ENCODE results near the gene OR2W1. TPM values are rescaled to one million over a fixed set of nuclear protein-coding genes. Genes with fewer than 3 reads are reported as not detected.
A peak's percentile ranks its signal among the peaks of the same experiment; 100 is the strongest.

OR2W1 gene
- total RNA-seq, 2 experiments from 2014 or later: not detected

DNA sequence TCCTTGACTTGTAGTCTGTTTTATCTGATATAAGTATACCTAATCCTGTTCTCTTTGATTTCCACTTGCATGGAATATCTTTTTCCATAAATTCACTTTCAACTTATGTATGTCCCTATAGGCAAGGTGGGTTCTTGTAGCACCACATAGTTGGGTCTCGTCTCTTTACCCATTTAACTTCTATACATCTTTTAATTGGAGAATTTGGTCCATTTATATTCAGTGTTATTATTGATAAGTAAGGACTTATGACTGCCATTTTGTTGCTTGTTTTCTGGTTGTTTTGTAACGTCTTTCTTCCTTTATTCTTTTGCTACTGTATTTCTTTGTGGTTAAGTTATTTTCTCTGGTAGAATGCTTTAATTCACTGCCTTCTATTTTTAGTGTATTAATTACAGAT lies 25.3 kb downstream of the OR2W1 start:
- ChIA-PET POLR2A (no interaction called here), CTCF (interaction anchor here (1.2 to 5.0 kb wide), 3 partner anchors 9 to 182 kb away, joined by 3 to 38 read pairs (median 5); no protein-coding TSS in a partner anchor)
- no peak for DNase-seq
- H3K4me3 Mint-ChIP-seq: no peak overlapping the region
- peaks cover 6% of the 10 kb centered on the region for H3K9me3 Mint-ChIP-seq
- peaks cover 18% of the 10 kb centered on the region for H3K27me3 Mint-ChIP-seq
- intact Hi-C loops (cut with micrococcal nuclease): loop anchor here (10.0 kb wide), 1 partner anchor 565 kb away; the partner anchor contains the start of gene OR2H2
- H3K27ac Mint-ChIP-seq: no peak overlapping the region
- peaks cover 9% of the 10 kb centered on the region for H3K4me1 Mint-ChIP-seq (ENCODE audit: low read depth)
- H3K36me3 Mint-ChIP-seq: no peaks in the 10 kb centered on the region

DNA sequence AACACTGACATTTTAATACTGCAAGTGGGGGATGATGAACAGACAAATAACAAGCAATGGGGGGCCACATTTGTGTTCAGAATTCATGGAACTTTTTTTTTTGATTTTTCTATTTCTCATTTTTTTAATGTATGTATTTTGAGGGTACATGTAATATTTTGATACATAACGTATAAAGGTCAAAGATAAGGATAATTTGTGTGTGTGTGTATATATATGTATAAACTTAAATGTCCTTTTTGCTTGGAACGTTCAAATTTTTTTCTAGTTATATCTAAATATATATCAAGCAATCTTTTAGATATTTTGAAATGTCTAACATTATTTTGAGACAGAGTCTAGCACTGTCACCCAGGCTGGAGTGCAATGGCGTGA lies 27.6 kb downstream of the OR2W1 start:
- CTCF ChIA-PET: interaction anchor here (5.0 kb wide), 1 partner anchor 180 kb away, joined by 38 read pairs; no protein-coding TSS in a partner anchor
- POLR2A ChIA-PET: interaction anchor here (2.3 kb wide), 1 partner anchor 180 kb away, joined by 10 read pairs; no protein-coding TSS in a partner anchor
- H3K27me3 Mint-ChIP-seq: peaks cover 11% of the 10 kb centered on the region
- peaks cover 9% of the 10 kb centered on the region for H3K4me1 Mint-ChIP-seq (ENCODE audit: low read depth)
- H3K36me3 Mint-ChIP-seq: no peaks in the 10 kb centered on the region
- no peak for DNase-seq
- peak overlapping the region; percentile 75 for H3K27ac Mint-ChIP-seq
- intact Hi-C loops (cut with micrococcal nuclease): loop anchor here (1.0 to 10.0 kb wide), 2 partner anchors 154 to 567 kb away; partner anchors contain the start of gene OR2H2
- H3K4me3 Mint-ChIP-seq: peak overlapping the region; percentile 78
- peaks cover 6% of the 10 kb centered on the region for H3K9me3 Mint-ChIP-seq

DNA sequence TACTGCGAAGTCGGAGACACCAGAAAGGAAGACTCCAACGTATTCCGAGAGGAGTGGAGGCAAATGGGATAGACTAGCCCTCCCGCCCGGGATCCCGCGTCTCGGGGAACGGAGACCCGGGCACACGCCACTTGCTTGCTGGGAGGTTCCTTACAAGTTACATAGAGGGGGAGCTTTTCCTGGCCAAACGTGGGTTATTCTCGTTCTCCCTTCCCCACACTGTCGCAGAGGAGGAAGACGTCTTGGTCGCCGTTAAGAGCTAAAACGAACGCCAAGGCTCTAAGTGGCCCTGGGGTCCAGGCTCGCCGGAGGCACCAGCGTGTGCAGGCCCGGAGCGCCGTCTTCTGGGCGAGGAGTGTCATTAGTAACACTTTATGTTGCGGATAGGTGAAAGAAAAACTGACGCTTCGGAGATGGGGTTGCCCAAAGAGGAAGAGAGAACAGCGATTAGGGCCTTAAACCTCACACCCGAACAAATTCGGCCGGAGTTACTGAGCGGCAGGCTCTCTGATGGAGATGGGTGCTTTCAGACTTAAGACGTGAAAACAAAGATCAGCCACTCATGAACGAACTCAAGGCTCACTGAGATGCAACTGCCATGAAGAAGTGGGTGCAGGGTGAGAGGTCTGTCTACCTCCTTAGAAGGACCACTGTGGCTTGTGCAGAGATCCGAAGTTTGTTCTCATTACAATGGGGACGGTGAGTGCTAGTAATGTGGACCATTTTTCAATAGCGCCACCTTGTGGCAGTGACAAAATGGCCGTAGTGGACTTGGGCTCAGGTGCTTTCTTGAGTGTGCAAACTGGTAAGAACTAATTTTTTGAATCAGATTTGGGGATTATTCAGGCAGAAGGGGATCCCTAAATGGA lies 28.2 kb downstream of the OR2W1 start:
- peak; percentile 88 for DNase-seq
- Mint-ChIP-seq H3K36me3 (no peaks in the 10 kb centered on the region), H3K4me1 (ENCODE audit: low read depth) (peaks cover 9% of the 10 kb centered on the region), H3K27ac (peak overlapping the region; percentile 75), H3K4me3 (peak overlapping the region; percentile 78), H3K27me3 (peaks cover 6% of the 10 kb centered on the region), H3K9me3 (peaks cover 6% of the 10 kb centered on the region)
- ChIA-PET POLR2A (interaction anchor here (0.5 to 2.3 kb wide), 4 partner anchors 38 to 179 kb away, joined by 3 to 10 read pairs (median 4); no protein-coding TSS in a partner anchor), CTCF (interaction anchor here (0.8 to 5.2 kb wide), 31 partner anchors 12 to 1890 kb away, joined by 3 to 106 read pairs (median 4); partner anchors contain the start of genes TRIM27 and ZNF311)
- intact Hi-C loops (cut with micrococcal nuclease): loop anchor here (1.0 to 10.0 kb wide), 6 partner anchors 35 to 568 kb away; partner anchors contain the start of gene OR2H2

DNA sequence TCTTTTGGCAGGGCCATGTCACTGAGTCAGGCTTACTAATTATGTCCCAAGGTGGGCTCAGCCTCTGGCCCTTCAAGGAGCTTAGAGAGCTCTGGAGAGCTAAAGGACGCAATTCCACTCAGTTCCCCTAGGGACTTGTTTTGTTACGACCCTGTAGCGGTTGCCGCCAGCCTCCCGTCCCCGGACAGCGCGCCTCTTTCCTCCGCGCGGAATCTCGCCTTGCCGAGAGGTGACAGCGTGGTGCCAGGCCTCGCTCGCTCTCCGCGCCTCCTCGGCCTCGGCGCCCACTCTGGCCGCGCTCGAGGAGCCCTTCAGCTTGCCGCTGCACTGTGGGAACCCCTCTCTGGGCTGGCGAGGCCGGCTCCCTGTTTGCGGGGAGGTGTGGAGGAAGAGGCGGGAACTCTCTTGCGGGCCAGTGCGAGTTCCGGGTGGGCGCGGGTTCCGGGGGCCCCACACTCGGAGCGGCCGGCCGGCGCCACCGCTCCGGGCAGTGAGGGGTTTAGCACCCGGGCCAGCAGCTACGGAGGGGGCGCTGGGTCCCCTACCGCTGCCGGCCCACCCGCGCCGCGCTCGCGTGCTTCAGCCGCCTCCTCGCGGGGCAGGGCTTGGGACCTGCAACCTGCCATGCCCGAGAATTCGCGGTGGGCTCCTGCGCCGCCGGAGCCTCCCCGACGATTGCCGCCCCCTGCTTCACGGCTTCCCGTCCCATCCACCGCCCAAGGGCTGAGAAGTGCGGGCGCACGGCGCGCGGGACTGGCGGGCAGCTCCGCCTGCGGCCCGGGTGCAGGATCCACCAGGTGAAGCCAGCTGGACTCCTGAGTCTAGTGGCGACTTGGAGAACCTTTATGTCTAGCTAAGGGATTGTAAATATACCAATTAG lies 30.0 kb downstream of the OR2W1 start:
- ChIA-PET CTCF (interaction anchor here (1.0 to 5.2 kb wide), 10 partner anchors 28 to 580 kb away, joined by 3 to 106 read pairs (median 10); partner anchors contain the start of gene TRIM27), POLR2A (interaction anchor here (1.1 to 2.3 kb wide), 2 partner anchors 119 to 177 kb away, joined by 3 to 10 read pairs; no protein-coding TSS in a partner anchor)
- peaks cover 13% of the 10 kb centered on the region for H3K27me3 Mint-ChIP-seq
- no peak overlapping the region for H3K4me3 Mint-ChIP-seq
- peaks cover 15% of the 10 kb centered on the region for H3K4me1 Mint-ChIP-seq (ENCODE audit: low read depth)
- H3K36me3 Mint-ChIP-seq: no peaks in the 10 kb centered on the region
- DNase-seq: no peak
- peaks cover 4% of the 10 kb centered on the region for H3K9me3 Mint-ChIP-seq
- intact Hi-C loops (cut with micrococcal nuclease): loop anchor here (10.0 kb wide), 1 partner anchor 570 kb away; the partner anchor contains the start of gene OR2H2
- no peak overlapping the region for H3K27ac Mint-ChIP-seq

DNA sequence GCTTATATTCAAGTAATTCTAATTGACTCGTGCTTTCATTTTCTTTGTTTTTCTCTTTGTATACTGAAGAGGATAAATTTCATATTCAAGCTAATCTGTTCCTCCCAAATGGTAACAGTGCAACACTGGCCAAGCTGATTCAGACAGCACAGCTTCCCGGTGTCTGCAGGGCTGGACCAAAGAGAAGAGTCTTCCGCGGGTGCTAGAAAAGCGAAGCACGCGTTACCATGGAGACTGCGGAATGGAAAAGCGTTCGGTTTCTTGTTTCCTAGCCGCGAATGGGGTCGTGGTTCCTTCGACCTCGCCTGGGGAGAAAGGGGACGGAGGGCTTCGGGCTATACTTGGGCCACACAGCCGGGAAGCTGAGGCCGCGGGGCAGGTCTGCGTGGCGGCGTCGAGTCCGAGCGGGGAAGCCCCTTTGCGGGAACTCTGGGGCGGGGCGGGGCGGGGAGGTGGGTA lies 33.7 kb downstream of the OR2W1 start:
- Mint-ChIP-seq H3K27me3 (peaks cover 13% of the 10 kb centered on the region), H3K27ac (no peak overlapping the region), H3K9me3 (peaks cover 4% of the 10 kb centered on the region), H3K4me3 (peak overlapping the region; percentile 93), H3K36me3 (no peaks in the 10 kb centered on the region), H3K4me1 (ENCODE audit: low read depth) (peaks cover 13% of the 10 kb centered on the region)
- intact Hi-C loops (cut with micrococcal nuclease): loop anchor here (10.0 kb wide), 1 partner anchor 573 kb away; the partner anchor contains the start of gene OR2H2
- DNase-seq: peak; percentile 62
- CTCF ChIA-PET: interaction anchor here (1.0 to 1.4 kb wide), 4 partner anchors 9 to 326 kb away, joined by 3 to 13 read pairs (median 4); no protein-coding TSS in a partner anchor
- POLR2A ChIA-PET: interaction anchor here (0.7 to 1.0 kb wide), 2 partner anchors 87 to 88 kb away, joined by 3 read pairs; partner anchors contain the start of gene TRIM27

DNA sequence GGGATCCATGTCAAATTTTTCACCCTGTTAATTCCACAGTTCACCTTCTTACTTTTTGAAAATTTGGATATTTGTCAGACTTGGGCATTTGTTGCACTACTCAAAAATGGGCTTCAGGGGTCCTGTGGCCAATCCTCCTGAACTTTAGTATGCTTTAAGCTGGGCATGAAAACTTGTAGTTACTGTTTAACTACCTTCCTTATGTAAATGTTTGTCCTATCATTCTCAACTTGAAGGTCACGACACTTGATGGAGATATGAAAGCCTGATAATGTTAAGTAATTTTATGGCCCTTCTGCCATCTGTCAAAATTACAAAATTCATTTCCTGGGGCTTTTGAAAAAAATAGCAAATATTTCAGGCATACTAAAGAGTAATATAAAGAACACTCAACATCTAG lies 35.6 kb downstream of the OR2W1 start:
- CTCF ChIA-PET: interaction anchor here (0.7 kb wide), 1 partner anchor 171 kb away, joined by 3 read pairs; no protein-coding TSS in a partner anchor
- intact Hi-C loops (cut with micrococcal nuclease): no loop called here
- Mint-ChIP-seq H3K4me1 (ENCODE audit: low read depth) (peaks cover 25% of the 10 kb centered on the region), H3K27ac (no peak overlapping the region), H3K27me3 (peaks cover 11% of the 10 kb centered on the region), H3K36me3 (no peaks in the 10 kb centered on the region), H3K4me3 (no peak overlapping the region), H3K9me3 (no peaks in the 10 kb centered on the region)
- POLR2A ChIA-PET: no interaction called here
- no peak for DNase-seq

DNA sequence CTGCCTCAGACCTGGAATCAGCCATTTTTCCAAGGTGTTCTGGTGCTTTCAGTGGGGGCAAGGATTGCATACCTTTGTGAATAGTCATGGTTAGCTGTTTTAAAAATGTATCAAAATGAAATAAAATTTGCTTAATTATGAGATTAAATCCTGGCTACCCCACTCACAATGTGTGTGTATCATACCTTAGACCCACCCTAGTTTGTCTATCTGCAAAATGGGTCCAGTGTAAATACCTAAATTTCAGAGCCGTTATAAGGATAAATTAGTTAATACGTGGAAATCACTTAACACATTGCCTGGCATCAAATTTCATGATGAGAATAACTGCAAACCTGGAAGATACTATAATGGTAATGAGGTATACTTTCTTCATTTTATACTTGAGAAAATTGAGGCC lies 36.9 kb downstream of the OR2W1 start:
- no peaks in the 10 kb centered on the region for H3K36me3 Mint-ChIP-seq
- H3K27ac Mint-ChIP-seq: no peak overlapping the region
- H3K9me3 Mint-ChIP-seq: no peaks in the 10 kb centered on the region
- ChIA-PET POLR2A (interaction anchor here (0.8 kb wide), 1 partner anchor 97 kb away, joined by 3 read pairs; no protein-coding TSS in a partner anchor), CTCF (interaction anchor here (1.3 kb wide), 1 partner anchor 170 kb away, joined by 3 read pairs; no protein-coding TSS in a partner anchor)
- DNase-seq: no peak
- intact Hi-C loops (cut with micrococcal nuclease): no loop called here
- no peak overlapping the region for H3K4me3 Mint-ChIP-seq
- H3K4me1 Mint-ChIP-seq (ENCODE audit: low read depth): peaks cover 25% of the 10 kb centered on the region
- peaks cover 7% of the 10 kb centered on the region for H3K27me3 Mint-ChIP-seq

DNA sequence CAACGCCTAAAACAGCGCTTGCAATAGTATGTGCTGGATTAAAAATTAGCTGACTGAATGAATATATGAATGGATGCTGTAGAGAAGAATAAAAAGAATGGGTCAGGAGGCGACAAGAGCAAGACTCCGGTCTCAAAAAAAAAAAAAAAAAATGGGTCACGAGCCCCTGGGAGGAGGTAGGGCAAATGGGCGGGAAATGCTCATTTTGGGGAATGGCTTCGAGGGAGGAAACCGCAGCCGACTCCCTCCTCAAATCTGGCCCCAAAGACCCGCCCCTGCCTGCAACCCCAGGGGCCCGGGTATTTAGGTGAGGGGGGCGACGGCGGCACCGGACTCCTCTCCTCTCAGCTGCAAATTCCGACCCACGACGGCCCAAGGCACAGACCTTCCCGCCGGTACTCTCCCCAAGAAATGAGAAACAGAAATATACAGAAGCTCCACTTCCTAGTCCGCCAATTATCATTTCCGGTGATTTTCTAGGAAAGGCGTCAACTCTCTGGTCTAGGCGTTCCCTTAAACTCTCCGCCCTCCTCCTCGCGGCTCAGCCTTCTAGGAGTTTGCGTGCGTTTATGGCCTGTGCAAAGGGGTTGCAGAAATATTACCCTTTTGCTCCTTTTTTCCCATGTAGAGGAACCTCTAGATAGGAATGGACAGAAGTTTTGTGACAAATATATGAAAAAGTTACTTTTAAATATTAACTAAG lies 39.6 kb downstream of the OR2W1 start, which contains the start of gene ZNF311:
TSS of gene ZNF311 (minus strand) at position 133 of the 703 bp plus-strand sequence. CDS start 1,361 bp downstream, outside the sequence.
- ChIA-PET POLR2A (no interaction called here), CTCF (interaction anchor here (1.4 kb wide), 1 partner anchor 11 kb away, joined by 4 read pairs; no protein-coding TSS in a partner anchor)
- H3K4me3 Mint-ChIP-seq: peak within 1 kb of the TSS; percentile 82
- H3K9me3 Mint-ChIP-seq: no peaks in the 10 kb centered on the region
- intact Hi-C loops (cut with micrococcal nuclease): no loop called here
- peak; percentile 60 for DNase-seq
- peak within 1 kb of the TSS; percentile 73 for H3K27ac Mint-ChIP-seq
- peaks cover 1% of the 10 kb centered on the region for H3K27me3 Mint-ChIP-seq
- H3K4me1 Mint-ChIP-seq (ENCODE audit: low read depth): peaks cover 19% of the 10 kb centered on the region
- no peaks in the 10 kb centered on the region for H3K36me3 Mint-ChIP-seq

DNA sequence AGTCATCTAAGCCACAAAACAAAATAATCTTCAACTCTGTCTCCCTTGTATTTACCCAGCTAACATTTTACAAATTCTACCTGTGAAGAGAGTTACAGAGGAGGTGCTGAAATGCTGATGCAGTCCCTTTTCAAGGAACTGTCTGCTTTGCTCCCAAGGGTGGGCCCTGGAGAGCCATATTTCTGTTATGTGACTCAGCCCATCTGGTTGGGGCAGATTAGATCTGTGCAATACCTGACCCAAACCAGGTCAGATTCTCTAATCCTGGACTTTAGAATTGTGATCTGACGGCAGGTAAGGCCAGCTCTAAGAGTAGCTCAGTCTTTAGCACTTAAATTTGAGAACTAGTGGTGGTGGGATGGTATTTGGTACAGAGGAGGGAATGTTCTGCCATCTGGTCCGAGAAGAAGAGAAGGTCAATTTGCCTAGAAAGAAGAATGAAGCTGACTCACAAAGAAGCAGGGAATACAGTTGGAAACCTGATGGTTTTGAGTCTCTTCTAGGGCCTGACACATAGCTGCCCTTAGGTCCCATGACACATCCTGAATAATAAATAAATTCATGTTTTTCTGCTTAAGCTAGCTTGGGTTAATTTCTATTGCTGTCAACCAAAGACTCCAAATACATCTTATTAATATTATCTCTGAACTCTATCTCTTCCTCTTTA lies 48.0 kb downstream of the OR2W1 start:
- H3K27me3 Mint-ChIP-seq: peaks cover 6% of the 10 kb centered on the region
- POLR2A ChIA-PET: no interaction called here
- no peak for DNase-seq
- H3K27ac Mint-ChIP-seq: no peak overlapping the region
- intact Hi-C loops (cut with micrococcal nuclease): no loop called here
- H3K4me3 Mint-ChIP-seq: no peak overlapping the region
- H3K9me3 Mint-ChIP-seq: no peaks in the 10 kb centered on the region
- no peaks in the 10 kb centered on the region for H3K4me1 Mint-ChIP-seq (ENCODE audit: low read depth)
- CTCF ChIA-PET: interaction anchor here (1.3 kb wide), 1 partner anchor 14 kb away, joined by 3 read pairs; no protein-coding TSS in a partner anchor
- no peaks in the 10 kb centered on the region for H3K36me3 Mint-ChIP-seq

DNA sequence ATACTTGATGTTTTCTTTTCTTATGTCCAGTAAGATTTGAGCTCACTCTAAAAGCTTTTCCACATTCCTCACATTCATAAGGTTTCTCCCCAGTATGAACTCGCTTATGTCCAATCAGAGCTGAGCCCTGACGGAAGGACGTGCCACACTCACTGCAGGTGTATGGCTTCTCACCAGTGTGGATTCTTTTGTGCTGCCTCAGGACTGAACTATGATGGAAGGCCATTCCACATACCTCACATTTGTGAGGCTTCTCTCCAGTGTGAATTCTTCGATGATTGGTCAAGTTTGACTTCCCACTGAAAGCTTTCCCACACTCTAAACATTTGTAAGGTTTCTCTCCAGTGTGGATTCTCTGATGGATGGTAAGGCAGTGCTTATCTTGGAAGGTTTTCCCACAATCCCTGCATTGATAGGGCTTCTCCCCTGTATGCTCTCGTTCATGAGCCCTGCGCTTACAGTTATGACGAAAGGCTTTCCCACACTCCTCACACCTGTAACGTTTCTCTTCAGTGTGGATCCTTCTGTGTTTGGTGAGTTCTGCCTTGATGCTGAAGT lies 49.8 kb downstream of the OR2W1 start:
- Mint-ChIP-seq H3K9me3 (no peaks in the 10 kb centered on the region), H3K4me3 (no peak overlapping the region), H3K27ac (no peak overlapping the region), H3K36me3 (no peaks in the 10 kb centered on the region), H3K4me1 (ENCODE audit: low read depth) (no peaks in the 10 kb centered on the region), H3K27me3 (peaks cover 6% of the 10 kb centered on the region)
- POLR2A ChIA-PET: no interaction called here
- CTCF ChIA-PET: no interaction called here
- intact Hi-C loops (cut with micrococcal nuclease): no loop called here
- DNase-seq: no peak
